ENCODE results near the gene CUEDC1. TPM values are rescaled to one million over a fixed set of nuclear protein-coding genes. Genes with fewer than 3 reads are reported as not detected.
"Not testable (repeated sequence)": the region's sequence is repeated elsewhere in the genome, so short reads cannot be mapped to it uniquely, and the experiment has no call there.

Gene CUEDC1
- total RNA-seq, 1 experiment from 2014 or later, result 0.71 TPM

- Histone ChIP-seq H3K4me3 (ENCODE audit: low read length) (no peak overlapping the region), H3K79me2 (ENCODE audit: low read length) (no peaks in the 10 kb centered on the region), H3K4me2 (ENCODE audit: low read depth, low read length, poor library complexity, severe bottlenecking) (no peak overlapping the region), H3K9me2 (replicated peaks; ENCODE audit: insufficient read depth, low read length) (no peaks in the 10 kb centered on the region), H3K4me1 (ENCODE audit: low read length) (no peaks in the 10 kb centered on the region), H2AFZ (ENCODE audit: low read length) (no peak overlapping the region), H3K27ac (ENCODE audit: low read length) (no peak overlapping the region), H3K9ac (ENCODE audit: low read length) (no peak overlapping the region), H4K20me1 (ENCODE audit: insufficient read depth, low read depth, low read length) (no peaks in the 10 kb centered on the region; the same call in 1 of the 2 replicates), H3K9me3 (ENCODE audit: low read length) (no peaks in the 10 kb centered on the region), H3K27me3 (ENCODE audit: low read length) (no peaks in the 10 kb centered on the region), H3K36me3 (ENCODE audit: insufficient read depth, low read length) (peaks cover 1% of the 10 kb centered on the region; the same call in 1 of the 2 replicates)
- no peak for DNase-seq
Observed at GRCh38 chr17:57968456-57968855, 13.2 kb upstream of the CUEDC1 start.

DNA sequence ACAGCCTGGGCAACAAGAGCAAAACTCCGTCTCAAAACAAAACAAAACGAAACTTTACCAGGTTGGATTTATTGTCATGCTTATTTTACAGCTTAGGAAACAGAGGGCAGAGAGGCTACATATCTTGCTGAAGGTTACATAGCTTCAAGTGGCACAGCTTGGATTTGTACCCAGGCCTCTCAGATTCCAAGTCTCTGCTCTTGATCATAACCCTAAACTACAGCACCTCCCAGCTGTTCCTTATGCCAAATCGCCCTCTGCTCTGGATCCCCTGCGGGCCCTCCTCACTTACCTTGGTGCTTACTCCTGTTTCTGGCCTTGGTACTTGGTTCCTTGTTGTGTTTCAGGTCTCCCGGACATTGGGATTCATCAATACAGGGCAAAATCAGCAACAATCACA is 11.7 kb upstream of the CUEDC1 start:
- no peaks in the 10 kb centered on the region for H3K36me3 ChIP-seq (ENCODE audit: insufficient read depth, low read length)
- no peaks in the 10 kb centered on the region for H3K27me3 ChIP-seq (ENCODE audit: low read length)
- no peak overlapping the region for H3K27ac ChIP-seq (ENCODE audit: low read length)
- DNase-seq, result no peak
- no peaks in the 10 kb centered on the region; the same call in 1 of the 2 replicates for H4K20me1 ChIP-seq (ENCODE audit: insufficient read depth, low read depth, low read length)
- H3K4me2 ChIP-seq (ENCODE audit: low read depth, low read length, poor library complexity, severe bottlenecking), result no peak overlapping the region
- no peaks in the 10 kb centered on the region for H3K9me2 ChIP-seq (replicated peaks; ENCODE audit: insufficient read depth, low read length)
- no peaks in the 10 kb centered on the region for H3K9me3 ChIP-seq (ENCODE audit: low read length)
- H3K4me3 ChIP-seq (ENCODE audit: low read length), result no peak overlapping the region
- H2AFZ ChIP-seq (ENCODE audit: low read length), result no peak overlapping the region
- H3K79me2 ChIP-seq (ENCODE audit: low read length), result no peaks in the 10 kb centered on the region
- no peaks in the 10 kb centered on the region for H3K4me1 ChIP-seq (ENCODE audit: low read length)
- H3K9ac ChIP-seq (ENCODE audit: low read length), result no peak overlapping the region

DNA sequence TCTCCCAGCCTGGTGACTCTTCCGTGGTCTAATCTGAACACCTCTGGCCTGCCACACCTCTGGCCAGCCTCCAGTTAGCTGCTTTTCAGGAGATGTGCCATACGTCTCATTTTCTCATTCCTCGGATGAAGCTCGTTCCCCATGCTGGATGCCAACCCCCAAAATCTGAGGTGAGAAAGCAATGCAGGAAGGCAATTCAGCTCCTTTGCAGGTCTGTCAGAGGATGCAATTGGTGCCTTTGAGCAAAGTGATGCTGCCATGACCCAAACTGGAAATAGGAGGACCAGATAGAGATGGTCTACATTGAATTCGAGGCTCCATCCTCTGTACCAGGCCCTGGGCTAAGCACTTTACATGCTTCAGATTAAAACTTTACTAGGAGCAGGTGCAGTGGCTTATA is 11.0 kb upstream of the CUEDC1 start:
- no peaks in the 10 kb centered on the region for H3K27me3 ChIP-seq (ENCODE audit: low read length)
- no peak overlapping the region for H3K4me3 ChIP-seq (ENCODE audit: low read length)
- no peak overlapping the region for H3K4me2 ChIP-seq (ENCODE audit: low read depth, low read length, poor library complexity, severe bottlenecking)
- DNase-seq, result no peak
- H3K9me2 ChIP-seq (replicated peaks; ENCODE audit: insufficient read depth, low read length), result no peaks in the 10 kb centered on the region
- H3K36me3 ChIP-seq (ENCODE audit: insufficient read depth, low read length), result no peaks in the 10 kb centered on the region
- H2AFZ ChIP-seq (ENCODE audit: low read length), result no peak overlapping the region
- no peaks in the 10 kb centered on the region for H4K20me1 ChIP-seq (ENCODE audit: insufficient read depth, low read depth, low read length)
- no peak overlapping the region for H3K9ac ChIP-seq (ENCODE audit: low read length)
- H3K4me1 ChIP-seq (ENCODE audit: low read length), result no peaks in the 10 kb centered on the region
- H3K9me3 ChIP-seq (ENCODE audit: low read length), result no peaks in the 10 kb centered on the region
- H3K79me2 ChIP-seq (ENCODE audit: low read length), result no peaks in the 10 kb centered on the region
- no peak overlapping the region for H3K27ac ChIP-seq (ENCODE audit: low read length)

DNA sequence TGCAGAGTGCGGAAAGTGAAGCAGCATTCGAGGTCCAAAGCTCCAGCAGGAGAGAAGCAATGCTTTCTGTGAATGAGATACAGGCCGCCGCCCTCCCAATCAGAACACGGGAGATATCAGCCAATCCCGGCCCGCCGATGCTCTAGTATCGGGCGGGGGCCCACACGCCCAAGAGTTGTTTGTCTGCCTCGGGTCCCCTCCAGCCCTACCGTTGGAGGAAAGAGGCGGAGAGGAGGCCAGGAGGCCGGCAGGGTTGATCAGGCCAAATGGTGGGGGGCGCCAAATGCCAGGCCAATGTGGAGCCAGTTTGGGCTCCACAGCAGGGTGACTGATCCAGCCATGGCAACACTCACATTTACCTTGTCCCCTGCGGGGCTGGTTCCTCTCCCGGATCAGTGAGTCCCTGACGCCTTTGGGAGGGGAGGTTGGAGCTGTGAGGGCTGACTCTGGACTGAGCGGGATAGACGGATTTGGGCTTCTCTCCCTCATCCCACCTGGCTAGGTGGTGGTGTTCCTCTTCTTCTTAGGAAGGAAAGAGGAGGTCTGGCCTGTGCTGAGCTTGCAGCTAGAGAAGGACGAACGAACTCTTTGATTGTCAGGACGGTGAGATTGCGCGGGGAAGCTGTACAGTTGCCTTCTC is 10.4 kb upstream of the CUEDC1 start:
- H2AFZ ChIP-seq (ENCODE audit: low read length), result no peak overlapping the region
- H3K79me2 ChIP-seq (ENCODE audit: low read length), result no peaks in the 10 kb centered on the region
- H3K27ac ChIP-seq (ENCODE audit: low read length), result no peak overlapping the region
- no peaks in the 10 kb centered on the region for H3K27me3 ChIP-seq (ENCODE audit: low read length)
- no peak for DNase-seq
- no peak overlapping the region for H3K9ac ChIP-seq (ENCODE audit: low read length)
- H3K4me3 ChIP-seq (ENCODE audit: low read length), result no peak overlapping the region
- H3K4me1 ChIP-seq (ENCODE audit: low read length), result no peaks in the 10 kb centered on the region
- H3K9me2 ChIP-seq (replicated peaks; ENCODE audit: insufficient read depth, low read length), result no peaks in the 10 kb centered on the region
- no peak overlapping the region for H3K4me2 ChIP-seq (ENCODE audit: low read depth, low read length, poor library complexity, severe bottlenecking)
- no peaks in the 10 kb centered on the region for H3K36me3 ChIP-seq (ENCODE audit: insufficient read depth, low read length)
- no peaks in the 10 kb centered on the region for H3K9me3 ChIP-seq (ENCODE audit: low read length)
- no peaks in the 10 kb centered on the region for H4K20me1 ChIP-seq (ENCODE audit: insufficient read depth, low read depth, low read length)

DNA sequence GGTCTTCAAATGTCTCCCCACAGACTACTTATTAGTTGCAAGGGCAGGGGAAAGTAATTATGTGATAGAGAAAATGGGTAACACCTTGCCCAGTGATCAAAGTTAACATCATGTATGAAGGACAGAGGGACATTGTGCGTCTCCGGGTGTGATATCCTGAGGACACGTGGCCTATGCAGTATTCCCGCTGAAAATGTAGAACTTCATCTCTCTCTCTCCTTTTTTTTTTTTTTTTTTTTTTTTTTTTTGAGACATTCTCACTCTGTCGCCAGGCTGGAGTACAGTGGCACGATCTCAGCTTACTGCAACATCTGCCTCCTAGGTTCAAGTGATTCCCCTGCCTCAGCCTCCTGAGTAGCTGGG is 7.9 kb upstream of the CUEDC1 start:
- no peaks in the 10 kb centered on the region for H3K9me3 ChIP-seq (ENCODE audit: low read length)
- no peak for DNase-seq
- no peak overlapping the region for H2AFZ ChIP-seq (ENCODE audit: low read length)
- H3K27ac ChIP-seq (ENCODE audit: low read length), result no peak overlapping the region
- no peaks in the 10 kb centered on the region for H3K9me2 ChIP-seq (replicated peaks; ENCODE audit: insufficient read depth, low read length)
- H3K79me2 ChIP-seq (ENCODE audit: low read length), result no peaks in the 10 kb centered on the region
- no peaks in the 10 kb centered on the region for H3K27me3 ChIP-seq (ENCODE audit: low read length)
- no peak overlapping the region for H3K9ac ChIP-seq (ENCODE audit: low read length)
- no peaks in the 10 kb centered on the region for H3K36me3 ChIP-seq (ENCODE audit: insufficient read depth, low read length)
- no peaks in the 10 kb centered on the region for H3K4me1 ChIP-seq (ENCODE audit: low read length)
- H3K4me2 ChIP-seq (ENCODE audit: low read depth, low read length, poor library complexity, severe bottlenecking), result no peak overlapping the region
- H3K4me3 ChIP-seq (ENCODE audit: low read length), result no peak overlapping the region
- H4K20me1 ChIP-seq (ENCODE audit: insufficient read depth, low read depth, low read length), result no peaks in the 10 kb centered on the region

DNA sequence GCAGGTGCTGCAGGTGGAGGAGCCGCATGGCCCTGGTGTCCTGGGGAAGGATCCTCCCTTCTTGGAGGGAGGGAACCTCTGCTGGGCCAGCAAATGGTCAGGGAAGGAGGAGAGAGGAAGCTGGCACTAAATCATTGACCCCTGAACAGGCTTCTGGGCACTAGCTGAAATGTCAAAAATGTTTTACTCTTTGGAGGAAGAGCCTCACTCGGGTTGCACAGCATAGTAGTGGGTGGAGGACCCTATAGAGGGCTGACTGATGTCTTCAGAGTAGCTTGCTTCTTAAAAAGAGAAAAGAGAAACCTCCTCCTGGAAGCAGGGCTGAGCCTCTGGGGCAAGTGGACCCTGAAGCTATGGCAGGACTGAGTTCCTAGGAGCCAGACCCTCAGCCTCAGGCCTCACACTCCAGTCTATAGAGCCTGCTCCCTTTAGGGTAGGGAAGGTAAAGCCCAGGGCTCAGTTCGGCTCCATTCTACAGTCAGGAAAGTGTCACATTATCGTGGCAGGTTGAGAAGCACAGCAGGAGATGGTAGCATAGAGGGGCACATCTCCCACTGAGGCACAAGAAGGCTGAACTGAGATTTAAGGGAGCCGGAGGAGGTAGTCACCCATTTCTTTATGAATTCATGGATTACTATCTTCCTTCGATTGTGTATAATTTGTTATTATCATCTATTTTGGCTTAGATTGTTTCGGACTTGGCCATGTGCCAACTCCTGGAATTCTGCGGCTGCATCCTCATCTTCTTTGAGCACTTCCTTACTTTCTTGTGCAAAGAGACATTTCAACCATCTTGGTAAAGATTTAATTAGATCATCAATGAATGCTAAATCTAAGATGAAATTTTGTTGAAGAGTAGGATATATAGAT is 7.3 kb upstream of the CUEDC1 start:
- Histone ChIP-seq H3K4me3 (ENCODE audit: low read length) (no peak overlapping the region), H3K4me1 (ENCODE audit: low read length) (no peaks in the 10 kb centered on the region), H3K27me3 (ENCODE audit: low read length) (no peaks in the 10 kb centered on the region), H4K20me1 (ENCODE audit: insufficient read depth, low read depth, low read length) (no peaks in the 10 kb centered on the region), H3K9me2 (replicated peaks; ENCODE audit: insufficient read depth, low read length) (no peaks in the 10 kb centered on the region), H2AFZ (ENCODE audit: low read length) (no peak overlapping the region), H3K36me3 (ENCODE audit: insufficient read depth, low read length) (no peaks in the 10 kb centered on the region), H3K27ac (ENCODE audit: low read length) (no peak overlapping the region), H3K4me2 (ENCODE audit: low read depth, low read length, poor library complexity, severe bottlenecking) (no peak overlapping the region), H3K79me2 (ENCODE audit: low read length) (no peaks in the 10 kb centered on the region), H3K9me3 (ENCODE audit: low read length) (no peaks in the 10 kb centered on the region), H3K9ac (ENCODE audit: low read length) (no peak overlapping the region)
- DNase-seq, result no peak

DNA sequence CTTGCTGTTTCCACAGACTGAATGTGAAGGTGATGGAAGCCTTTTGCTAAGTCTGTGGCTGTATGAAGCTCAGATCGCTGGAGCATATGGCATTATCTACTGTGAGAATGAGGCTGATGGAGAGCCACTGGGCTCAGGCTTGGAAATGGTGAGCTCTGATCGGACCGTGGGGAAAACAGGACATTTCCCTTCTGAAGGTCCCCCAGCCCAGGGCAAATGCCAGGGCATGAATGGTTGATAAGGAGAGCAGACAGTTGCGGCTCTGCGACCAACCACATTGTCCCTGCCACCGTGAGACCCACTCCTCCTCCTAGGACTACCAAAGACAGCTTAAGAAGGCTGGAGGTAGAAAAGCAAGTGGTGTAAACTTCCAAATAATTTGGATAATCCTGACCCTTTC is 4.7 kb upstream of the CUEDC1 start:
- no peak overlapping the region for H3K4me3 ChIP-seq (ENCODE audit: low read length)
- no peaks in the 10 kb centered on the region for H3K9me2 ChIP-seq (replicated peaks; ENCODE audit: insufficient read depth, low read length)
- peaks cover 12% of the 10 kb centered on the region; the same call in 1 of the 2 replicates for H4K20me1 ChIP-seq (ENCODE audit: insufficient read depth, low read depth, low read length)
- no peak overlapping the region for H3K27ac ChIP-seq (ENCODE audit: low read length)
- no peak overlapping the region for H2AFZ ChIP-seq (ENCODE audit: low read length)
- H3K4me2 ChIP-seq (ENCODE audit: low read depth, low read length, poor library complexity, severe bottlenecking), result no peak overlapping the region
- no peaks in the 10 kb centered on the region for H3K9me3 ChIP-seq (ENCODE audit: low read length)
- H3K27me3 ChIP-seq (ENCODE audit: low read length), result 0 out of 2 replicates have a peak, but pooled peaks cover 3% of the 10 kb centered on the region
- peaks cover 17% of the 10 kb centered on the region for H3K4me1 ChIP-seq (ENCODE audit: low read length)
- no peaks in the 10 kb centered on the region for H3K36me3 ChIP-seq (ENCODE audit: insufficient read depth, low read length)
- H3K79me2 ChIP-seq (ENCODE audit: low read length), result no peaks in the 10 kb centered on the region
- H3K9ac ChIP-seq (ENCODE audit: low read length), result no peak overlapping the region
- DNase-seq, result no peak

GRCh38 chr17:57958391-57958790 is 3.2 kb upstream of the CUEDC1 start:
- not testable (repeated sequence) for H3K4me3 ChIP-seq (ENCODE audit: low read length); H3K4me2 ChIP-seq (ENCODE audit: low read depth, low read length, poor library complexity, severe bottlenecking)

More at GRCh38 chr17:57958391-57958790, 3.2 kb upstream of the CUEDC1 start:
- not testable (repeated sequence) for H3K36me3 ChIP-seq (ENCODE audit: insufficient read depth, low read length); H3K9me2 ChIP-seq (replicated peaks; ENCODE audit: insufficient read depth, low read length); H3K27me3 ChIP-seq (ENCODE audit: low read length); H2AFZ ChIP-seq (ENCODE audit: low read length); H3K9me3 ChIP-seq (ENCODE audit: low read length); DNase-seq; H3K9ac ChIP-seq (ENCODE audit: low read length); H3K27ac ChIP-seq (ENCODE audit: low read length); H3K79me2 ChIP-seq (ENCODE audit: low read length)
- H3K4me1 ChIP-seq (ENCODE audit: low read length), result peaks cover 22% of the 10 kb centered on the region
- peaks cover 12% of the 10 kb centered on the region; the same call in 1 of the 2 replicates for H4K20me1 ChIP-seq (ENCODE audit: insufficient read depth, low read depth, low read length)
